HuH-7.5 (cell line): ENCODE data around the gene ADSS1.

Experiments used
- DNase-seq: peaks from one replicate; pipeline ENCODE4 v3.0.0; 2011; ENCODE audit warnings: low spot score

ADSS1 gene

GRCh38 chr14:104700225-104700651, 23.8 kb upstream of the ADSS1 start:
- DNase-seq: no peak

- DNase-seq: no peak
Measured at GRCh38 chr14:104700747-104701217, 23.2 kb upstream of the ADSS1 start.

- no peak for DNase-seq
Measured at GRCh38 chr14:104701383-104702076, 22.5 kb upstream of the ADSS1 start.

GRCh38 chr14:104702106-104702505, 21.9 kb upstream of the ADSS1 start:
- no peak for DNase-seq

GRCh38 chr14:104702673-104703072, 21.4 kb upstream of the ADSS1 start:
- no peak for DNase-seq

GRCh38 chr14:104703269-104703668, 20.8 kb upstream of the ADSS1 start:
- DNase-seq: no peak

- DNase-seq: no peak
Measured at GRCh38 chr14:104704252-104704651, 19.8 kb upstream of the ADSS1 start.

- no peak for DNase-seq
Measured at GRCh38 chr14:104705340-104706047, 18.5 kb upstream of the ADSS1 start.

GRCh38 chr14:104706733-104707607, 17.1 kb upstream of the ADSS1 start:
- DNase-seq: no peak

- no peak for DNase-seq
Measured at GRCh38 chr14:104707608-104708595, 16.1 kb upstream of the ADSS1 start.

GRCh38 chr14:104708606-104709268, 15.3 kb upstream of the ADSS1 start:
- DNase-seq: peak; percentile 98

- DNase-seq: no peak
Measured at GRCh38 chr14:104709387-104710039, 14.5 kb upstream of the ADSS1 start.

- no peak for DNase-seq
Measured at GRCh38 chr14:104710071-104710735, 13.8 kb upstream of the ADSS1 start.

- DNase-seq: no peak
Measured at GRCh38 chr14:104712881-104713734, 10.9 kb upstream of the ADSS1 start.

- DNase-seq: no peak
Measured at GRCh38 chr14:104714066-104714465, 10.0 kb upstream of the ADSS1 start.

GRCh38 chr14:104714681-104715080, 9.3 kb upstream of the ADSS1 start:
- DNase-seq: no peak

GRCh38 chr14:104715416-104715815, 8.6 kb upstream of the ADSS1 start:
- DNase-seq: no peak

GRCh38 chr14:104715871-104716270, 8.2 kb upstream of the ADSS1 start:
- DNase-seq: no peak

GRCh38 chr14:104717137-104717536, 6.9 kb upstream of the ADSS1 start:
- no peak for DNase-seq
